HepG2 (cell line): ENCODE results near the gene CDCP1. TPM values are rescaled to one million over a fixed set of nuclear protein-coding genes. Genes with fewer than 3 reads are reported as not detected.

Experiments used
- ATAC-seq: fragments of 200-7000 bp; cut with Tn5 transposase; 3 replicates; pipeline ENCODE4 v1.9.1; 2020; ENCODE audit warnings: mild to moderate bottlenecking, moderate library complexity
- BruUV-seq: library from RNA; stranded (reverse); fragments of 400-500 nt; replicated peaks from 2 replicates; lab custom pipeline; 2021; lab: Mats Ljungman, UMichigan
- CTCF ChIA-PET: fragments of 300-600 bp; formaldehyde crosslinking; extraction: SDS; loops from one replicate; lab custom pipeline; 2021; ENCODE audit warnings: low total read pairs, inconsistent platforms, low intra/inter-chr PET ratio; lab: Yijun Ruan, JAX
- POLR2A ChIA-PET: fragments of 350-600 bp; sonication (Branson Sonifier 250); formaldehyde crosslinking; loops from one replicate; lab custom pipeline; 2020; ENCODE audit warnings: antibody characterized with exemption, inconsistent platforms; lab: Yijun Ruan, JAX
- DNase-seq: peaks from one replicate; pipeline ENCODE4 v3.0.0-alpha.2; 2015; ENCODE audit warnings: low spot score
- FAIRE-seq: peaks from 3 replicates; lab custom pipeline; 2011; peaks lifted over from hg19 to GRCh38; lab: Jason Lieb, UNC
- H2AFZ ChIP-seq: one replicate; pipeline ENCODE4 v1.6.1; 2011; ENCODE audit warnings: low read length, inconsistent platforms
- H3K27ac ChIP-seq: fragments of 300-600 bp; 3 replicates; pipeline ENCODE4 v1.8.0; 2011; ENCODE audit warnings: mixed run types, mild to moderate bottlenecking, mixed read lengths, low read length, inconsistent platforms; ENCODE audit not compliant: insufficient read depth; ENCODE audit errors: extremely low read length
- H3K27me3 ChIP-seq, 2 experiments: fragments of 200-600 bp in 1 of 2; 2 replicates in 1 of 2; 3 replicates in 1 of 2; pipeline versions ENCODE4 v1.6.0 to v1.8.0; 2011; ENCODE audit warnings: low read length in 2 of 2, mild to moderate bottlenecking in 2 of 2, moderate library complexity in 2 of 2, inconsistent platforms in 1 of 2; ENCODE audit not compliant: insufficient read depth in 2 of 2, control insufficient read depth in 1 of 2
- H3K36me3 ChIP-seq, 2 experiments: fragments of 200-600 bp in 1 of 2; replicated peaks in 1 of 2; 2 replicates in 1 of 2; 3 replicates in 1 of 2; pipeline versions ENCODE4 v1.5.1 to v1.8.0; 2011; ENCODE audit warnings: low read length in 2 of 2, inconsistent platforms in 1 of 2; ENCODE audit not compliant: insufficient read depth in 2 of 2, control insufficient read depth in 1 of 2
- H3K4me1 ChIP-seq: 2 replicates; pipeline ENCODE4 v1.5.1; 2012; ENCODE audit warnings: low read length, inconsistent platforms; ENCODE audit not compliant: insufficient read depth
- H3K4me2 ChIP-seq: 2 replicates; pipeline ENCODE4 v1.6.0; 2011; ENCODE audit warnings: low read depth, low read length, inconsistent platforms
- H3K4me3 ChIP-seq, 3 experiments: fragments of 200-600 bp in 1 of 3; sonication (generic), shearing (Covaris generic) in 1 of 3; replicated peaks in 1 of 3; 2 replicates each; pipeline ENCODE4 v1.5.1; 2011 to 2016; ENCODE audit warnings: low read length in 3 of 3, inconsistent platforms in 2 of 3, low read depth in 2 of 3, mild to moderate bottlenecking in 2 of 3, control low read depth in 1 of 3, mixed read lengths in 1 of 3; ENCODE audit not compliant: insufficient read depth in 1 of 3
- H3K79me2 ChIP-seq: one replicate; pipeline ENCODE4 v1.6.1; 2011; ENCODE audit warnings: low read length, inconsistent platforms; ENCODE audit not compliant: insufficient read depth
- H3K9ac ChIP-seq: 2 replicates; pipeline ENCODE4 v1.6.0; 2011; ENCODE audit warnings: mild to moderate bottlenecking, low read depth, low read length, inconsistent platforms; ENCODE audit not compliant: insufficient read depth
- H3K9me3 ChIP-seq: 2 replicates; pipeline ENCODE4 v1.5.1; 2012; ENCODE audit warnings: mild to moderate bottlenecking, low read length
- H4K20me1 ChIP-seq: 2 replicates; pipeline ENCODE4 v1.6.0; 2011; ENCODE audit warnings: inconsistent platforms, mild to moderate bottlenecking, low read length, moderate library complexity; ENCODE audit not compliant: insufficient read depth
- DPF2 ChIP-seq: sonication (generic); formaldehyde crosslinking; IDR thresholded peaks from 2 replicates; pipeline ENCODE4 v1.4.0; 2020; ENCODE audit warnings: mild to moderate bottlenecking, low read depth, missing genetic modification reagents, borderline replicate concordance
- FUBP1 ChIP-seq: sonication (generic); formaldehyde crosslinking; IDR thresholded peaks from 2 replicates; pipeline ENCODE4 v1.5.1; 2020; ENCODE audit warnings: missing genetic modification reagents, mild to moderate bottlenecking, borderline replicate concordance
- GABPA ChIP-seq, 2 experiments: IDR thresholded peaks; 2 replicates each; pipeline ENCODE4 v1.6.1; 2011 to 2016; ENCODE audit warnings: low read depth in 2 of 2, low read length in 1 of 2, missing biosample characterization in 1 of 2, missing genetic modification characterization in 1 of 2
- HES4 ChIP-seq: sonication (generic); formaldehyde crosslinking; IDR thresholded peaks from 2 replicates; pipeline ENCODE4 v1.9.0; 2021; ENCODE audit warnings: mild to moderate bottlenecking, missing genetic modification reagents, borderline replicate concordance
- KLF9 ChIP-seq: IDR thresholded peaks from 2 replicates; pipeline ENCODE4 v1.6.1; 2016; ENCODE audit warnings: low read depth
- LBX2 ChIP-seq: sonication (generic); formaldehyde crosslinking; IDR thresholded peaks from 2 replicates; pipeline ENCODE4 v1.5.0; 2020; ENCODE audit warnings: missing genetic modification reagents, mild to moderate bottlenecking, borderline replicate concordance
- USF2 ChIP-seq, 2 experiments: sonication (generic) in 1 of 2; formaldehyde crosslinking in 1 of 2; IDR thresholded peaks; 2 replicates each; pipeline versions ENCODE4 v1.5.1 to v1.6.1; 2011 to 2020; ENCODE audit warnings: borderline replicate concordance in 1 of 2, low read depth in 1 of 2, low read length in 1 of 2, mild to moderate bottlenecking in 1 of 2, missing genetic modification reagents in 1 of 2, moderate library complexity in 1 of 2
- ZNF230 ChIP-seq: sonication (generic); formaldehyde crosslinking; IDR thresholded peaks from 2 replicates; pipeline ENCODE4 v1.4.0; 2020; ENCODE audit warnings: mild to moderate bottlenecking, missing genetic modification reagents
- ZNF556 ChIP-seq: sonication (generic); formaldehyde crosslinking; IDR thresholded peaks from 2 replicates; pipeline ENCODE4 v1.4.0; 2020; ENCODE audit warnings: mild to moderate bottlenecking, missing genetic modification reagents, borderline replicate concordance
- ZNF782 ChIP-seq: sonication (generic); formaldehyde crosslinking; IDR thresholded peaks from 2 replicates; pipeline ENCODE4 v1.4.0; 2020; ENCODE audit warnings: missing genetic modification reagents, mild to moderate bottlenecking, borderline replicate concordance
- ZSCAN25 ChIP-seq: sonication (generic); formaldehyde crosslinking; IDR thresholded peaks from 2 replicates; pipeline ENCODE4 v1.8.0; 2022; ENCODE audit warnings: mild to moderate bottlenecking, missing genetic modification reagents
- WGBS: methylation state at CpG from one replicate; pipeline ENCODE4 v1.1.6; 2017; ENCODE audit warnings: low lambda C conversion rate; 5-methylcytosine and 5-hydroxymethylcytosine counted together
- in situ Hi-C: cut with HindIII; loops from 2 replicates; pipeline ENCODE4 v1.10.0; 2017; ENCODE audit warnings: low pct_unique_long_range_greater_than_20kb; ENCODE audit not compliant: extremely low pct_ligation_motif_present
- intact Hi-C: fragments of 100-400 bp; cut with micrococcal nuclease; formaldehyde crosslinking; loops from one replicate; pipeline ENCODE4 v1.10.0; 2022; ENCODE audit not compliant: unreplicated experiment
- polyA plus RNA-seq, 8 experiments: library from polyadenylated mRNA; depleted of rRNA in 3 of 8; stranded (reverse) in 7 of 8; unstranded in 1 of 8; fragments of >200 nt; fragmentation: Illumina TruSeq in 4 of 8; extraction: Trizol in 4 of 8; gene quantifications; 2 replicates each; pipeline versions ENCODE4 v1.2.1 to v1.2.3, GENCODE V29; 2011 to 2016; ENCODE audit warnings: low read depth in 4 of 8, missing spikeins in 1 of 8, mixed read lengths in 1 of 8; ENCODE audit not compliant: insufficient read depth in 1 of 8
- total RNA-seq, 5 experiments: library from RNA; depleted of rRNA; stranded (reverse); fragments of >200 nt; fragmentation: Illumina TruSeq; extraction: Trizol; gene quantifications; 2 replicates each; pipeline ENCODE4 v1.2.3, GENCODE V29; 2016; ENCODE audit warnings: low read depth in 1 of 5
- TF ChIP-seq, protein P1 (sequence below): sonication (generic); formaldehyde crosslinking; conservative IDR thresholded peaks from 2 replicates; pipeline ENCODE4 v1.4.0; 2020; ENCODE audit warnings: mild to moderate bottlenecking, missing genetic modification reagents, moderate library complexity

The CDCP1 gene
- total and polyA plus RNA-seq, 2 of the 13 experiments (the other 11 are each of a cell fraction or from before 2014, with no cell fraction given), result 0.11 to 0.18 TPM

DNA sequence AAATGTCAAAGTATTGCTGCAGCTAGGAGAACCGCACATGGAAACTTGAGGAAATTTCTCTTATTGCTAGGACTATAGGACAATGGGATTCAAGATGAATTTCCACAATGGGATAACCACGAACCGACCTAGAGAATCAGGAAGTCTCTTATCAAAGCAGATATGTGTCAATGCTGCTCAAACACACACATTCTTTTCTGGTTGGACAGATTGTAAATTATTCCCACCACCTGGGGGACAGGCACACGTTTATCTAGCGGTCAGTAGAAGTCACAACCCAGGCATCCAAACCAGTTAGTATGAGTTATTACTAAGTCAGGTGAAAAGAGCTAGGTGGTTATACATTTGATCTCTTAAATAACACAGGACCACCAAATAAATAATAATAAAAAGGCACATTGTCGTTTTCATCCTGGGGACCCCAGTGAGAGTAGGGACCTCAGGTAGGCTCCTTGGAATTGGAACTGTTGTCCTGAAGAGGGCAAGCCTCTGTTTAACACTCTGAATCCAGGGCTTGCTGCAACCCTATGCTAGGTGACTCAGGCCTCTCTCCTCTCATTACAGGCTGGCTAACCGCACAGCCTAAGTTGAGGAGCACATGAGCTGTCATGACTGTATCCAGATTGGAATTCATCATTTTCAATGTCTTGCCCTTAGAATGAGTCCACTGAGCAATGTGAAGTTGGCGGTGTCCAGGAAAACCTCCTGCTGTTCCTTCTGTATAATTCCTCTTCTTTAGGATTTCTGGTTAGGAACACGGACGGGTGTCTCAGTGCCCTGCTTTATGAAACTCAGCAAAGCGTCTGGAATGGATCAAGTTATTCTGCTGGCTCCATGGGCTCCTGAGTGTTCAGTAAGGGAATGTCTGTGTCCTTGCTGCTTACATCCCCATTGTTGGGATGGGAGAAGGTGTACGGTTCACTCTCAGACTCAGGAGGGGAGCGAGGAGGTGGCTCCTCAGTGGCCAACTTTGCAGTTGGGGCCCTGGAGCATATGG, 61.1 kb downstream of the CDCP1 start:
- in situ Hi-C loops, result no loop called here
- no peak overlapping the region for H3K4me3 ChIP-seq
- CTCF ChIA-PET, result no interaction called here
- no peaks in the 10 kb centered on the region for H3K36me3 ChIP-seq
- no peaks in the 10 kb centered on the region for H3K9me3 ChIP-seq
- no peaks in the 10 kb centered on the region for H3K4me1 ChIP-seq
- intact Hi-C loops, result no loop called here
- BruUV-seq, result no TSS peak
- ATAC-seq, result no peak
- FAIRE-seq, result no peak
- no peak overlapping the region for H3K9ac ChIP-seq
- POLR2A ChIA-PET, result no interaction called here
- H3K27ac ChIP-seq, result no peak overlapping the region
- no peaks in the 10 kb centered on the region for H4K20me1 ChIP-seq
- no peak overlapping the region for H2AFZ ChIP-seq
- peak; percentile 16 for DNase-seq
- no peaks in the 10 kb centered on the region for H3K79me2 ChIP-seq
- H3K4me2 ChIP-seq, result no peak overlapping the region
- H3K27me3 ChIP-seq, result peaks cover 0 to 1% of the 10 kb centered on the region in 2 experiments; a peak in 1 of 5 replicates
- 34% methylated on average over 10 of the region's 13 CpGs for WGBS
- TF ChIP-seq ZSCAN25 (CRISPR knock-in tag) (no peak), LBX2 (CRISPR knock-in tag) (no peak), ZNF556 (CRISPR knock-in tag) (no peak), ZNF230 (CRISPR knock-in tag) (no peak), GABPA (IDR thresholded peaks at IDR 0.05; ENCODE audit: low read depth, low read length) (no peak), GABPA (CRISPR knock-in tag; IDR thresholded peaks at IDR 0.05; ENCODE audit: low read depth) (no peak), DPF2 (CRISPR knock-in tag) (no peak), HES4 (no peak), USF2 (IDR thresholded peaks at IDR 0.05; ENCODE audit: low read depth, low read length) (no peak), USF2 (CRISPR knock-in tag; IDR thresholded peaks at IDR 0.05; ENCODE audit: borderline replicate concordance) (no peak), FUBP1 (CRISPR knock-in tag) (no peak), ZNF782 (no peak), KLF9 (no peak)
- TF ChIP-seq, protein P1, sequence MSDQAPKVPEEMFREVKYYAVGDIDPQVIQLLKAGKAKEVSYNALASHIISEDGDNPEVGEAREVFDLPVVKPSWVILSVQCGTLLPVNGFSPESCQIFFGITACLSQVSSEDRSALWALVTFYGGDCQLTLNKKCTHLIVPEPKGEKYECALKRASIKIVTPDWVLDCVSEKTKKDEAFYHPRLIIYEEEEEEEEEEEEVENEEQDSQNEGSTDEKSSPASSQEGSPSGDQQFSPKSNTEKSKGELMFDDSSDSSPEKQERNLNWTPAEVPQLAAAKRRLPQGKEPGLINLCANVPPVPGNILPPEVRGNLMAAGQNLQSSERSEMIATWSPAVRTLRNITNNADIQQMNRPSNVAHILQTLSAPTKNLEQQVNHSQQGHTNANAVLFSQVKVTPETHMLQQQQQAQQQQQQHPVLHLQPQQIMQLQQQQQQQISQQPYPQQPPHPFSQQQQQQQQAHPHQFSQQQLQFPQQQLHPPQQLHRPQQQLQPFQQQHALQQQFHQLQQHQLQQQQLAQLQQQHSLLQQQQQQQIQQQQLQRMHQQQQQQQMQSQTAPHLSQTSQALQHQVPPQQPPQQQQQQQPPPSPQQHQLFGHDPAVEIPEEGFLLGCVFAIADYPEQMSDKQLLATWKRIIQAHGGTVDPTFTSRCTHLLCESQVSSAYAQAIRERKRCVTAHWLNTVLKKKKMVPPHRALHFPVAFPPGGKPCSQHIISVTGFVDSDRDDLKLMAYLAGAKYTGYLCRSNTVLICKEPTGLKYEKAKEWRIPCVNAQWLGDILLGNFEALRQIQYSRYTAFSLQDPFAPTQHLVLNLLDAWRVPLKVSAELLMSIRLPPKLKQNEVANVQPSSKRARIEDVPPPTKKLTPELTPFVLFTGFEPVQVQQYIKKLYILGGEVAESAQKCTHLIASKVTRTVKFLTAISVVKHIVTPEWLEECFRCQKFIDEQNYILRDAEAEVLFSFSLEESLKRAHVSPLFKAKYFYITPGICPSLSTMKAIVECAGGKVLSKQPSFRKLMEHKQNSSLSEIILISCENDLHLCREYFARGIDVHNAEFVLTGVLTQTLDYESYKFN (CRISPR knock-in tag), result no peak
